ENCODE data around the gene INPP5F. TPM values are rescaled to one million over a fixed set of nuclear protein-coding genes. Genes with fewer than 3 reads are reported as not detected.

INPP5F gene
- total and polyA plus RNA-seq, 2 of the 13 experiments (the other 11 are each of a cell fraction or from before 2014, with no cell fraction given) = 12.5 to 15.7 TPM

- TF ChIP-seq ZNF816 (CRISPR knock-in tag; IDR thresholded peaks at IDR 0.05; ENCODE audit: borderline replicate concordance) (peak; percentile 65; the same call in 1 of the 2 replicates), ATM (IDR thresholded peaks at IDR 0.05; ENCODE audit: borderline replicate concordance) (no peak), MAX (IDR thresholded peaks at IDR 0.05) (no peak), ZNF776 (CRISPR knock-in tag; IDR thresholded peaks at IDR 0.05) (no peak), MTF2 (CRISPR knock-in tag; IDR thresholded peaks at IDR 0.05; ENCODE audit: borderline replicate concordance) (no peak), RBM39 (IDR thresholded peaks at IDR 0.05; ENCODE audit: low read depth, low read length, poor library complexity, severe bottlenecking) (peak; percentile 43), TCF12 (IDR thresholded peaks at IDR 0.05) (no peak), TCF12 (CRISPR knock-in tag; IDR thresholded peaks at IDR 0.05) (0 out of 2 replicates have a peak, but pooled peaks have one; percentile 6), LCORL (IDR thresholded peaks at IDR 0.05) (no peak), LCORL (CRISPR knock-in tag; IDR thresholded peaks at IDR 0.05) (no peak)
These were observed at the start of gene INPP5F (continued) for GRCh38 chr10:119725828-119726675.

- no peak overlapping the region for H3K27ac ChIP-seq (ENCODE audit: extremely low read length, insufficient read depth, low read length)
- POLR2A ChIA-PET = no interaction called here
- no peak overlapping the region for H3K4me2 ChIP-seq (ENCODE audit: low read depth, low read length)
- H3K36me3 ChIP-seq (replicated peaks in 1 of 2; ENCODE audit: control insufficient read depth in 1 of 2, insufficient read depth in 2 of 2, low read length in 2 of 2) = peaks cover 17 to 50% of the 10 kb centered on the region in 2 experiments
- no peak for TF ChIP-seq ZBTB20 (CRISPR knock-in tag; IDR thresholded peaks at IDR 0.05; ENCODE audit: borderline replicate concordance, low read depth)
- no peak for TF ChIP-seq HNRNPLL (IDR thresholded peaks at IDR 0.05; ENCODE audit: low read depth, low read length, poor library complexity, severe bottlenecking)
- TF ChIP-seq UBTF (CRISPR knock-in tag; IDR thresholded peaks at IDR 0.05) = no peak
- TF ChIP-seq MAFF (IDR thresholded peaks at IDR 0.05; ENCODE audit: low read depth, low read length) = no peak
- TF ChIP-seq ZSCAN22 (CRISPR knock-in tag; IDR thresholded peaks at IDR 0.05) = no peak
- no peak for TF ChIP-seq KLF6 (CRISPR knock-in tag; IDR thresholded peaks at IDR 0.05)
- TF ChIP-seq SETDB1 (CRISPR knock-in tag; IDR thresholded peaks at IDR 0.05; ENCODE audit: borderline replicate concordance) = no peak
- no peak for TF ChIP-seq ZNF672 (CRISPR knock-in tag; IDR thresholded peaks at IDR 0.05)
- TF ChIP-seq AHR (CRISPR knock-in tag; IDR thresholded peaks at IDR 0.05) = no peak
- TF ChIP-seq ZNF17 (CRISPR knock-in tag; IDR thresholded peaks at IDR 0.05) = no peak
- TF ChIP-seq CBFB (CRISPR knock-in tag; IDR thresholded peaks at IDR 0.05) = no peak
- no peak for TF ChIP-seq ZFX (CRISPR knock-in tag; IDR thresholded peaks at IDR 0.05; ENCODE audit: low read depth)
- H4K20me1 ChIP-seq (ENCODE audit: insufficient read depth, low read length) = no peaks in the 10 kb centered on the region
- DNase-seq (ENCODE audit: low spot score) = no peak
- BruUV-seq (replicated peaks) = TSS peak; percentile 44
- no peak for ATAC-seq
- no peak for FAIRE-seq
- no peak overlapping the region for H3K9ac ChIP-seq (ENCODE audit: insufficient read depth, low read depth, low read length)
- no peaks in the 10 kb centered on the region for H3K4me1 ChIP-seq (ENCODE audit: insufficient read depth, low read length)
- no peaks in the 10 kb centered on the region for H3K27me3 ChIP-seq (ENCODE audit: control insufficient read depth in 1 of 2, insufficient read depth in 2 of 2, low read length in 2 of 2)
- in situ Hi-C loops (cut with HindIII; ENCODE audit: extremely low pct_ligation_motif_present, low pct_unique_long_range_greater_than_20kb) (loop anchor here (25.0 kb wide), 1 partner anchor 660 kb away; no protein-coding TSS in a partner anchor), intact Hi-C loops (cut with micrococcal nuclease; ENCODE audit: unreplicated experiment) (no loop called here)
- WGBS (ENCODE audit: low lambda C conversion rate) = 95% methylated on average over 6 of the region's 6 CpGs
- no peak overlapping the region for H2AFZ ChIP-seq (ENCODE audit: low read length)
- no peaks in the 10 kb centered on the region for H3K79me2 ChIP-seq (ENCODE audit: insufficient read depth, low read length)
- H3K4me3 ChIP-seq (replicated peaks in 1 of 3; ENCODE audit: insufficient read depth in 1 of 3, low read depth in 2 of 3, low read length in 3 of 3) = no peak overlapping the region
- CTCF ChIA-PET (ENCODE audit: low intra/inter-chr PET ratio, low total read pairs) = no interaction called here
- no peaks in the 10 kb centered on the region for H3K9me3 ChIP-seq (ENCODE audit: low read length)
These were observed 48.7 kb upstream of the INPP5F start for GRCh38 chr10:119677126-119677525.
